NCI-H146 treated with DMSO at 0.1 percent for 48 hours (cell line): ENCODE data around the gene MEAK7.
"Not testable (repeated sequence)": the region's sequence is repeated elsewhere in the genome, so short reads cannot be mapped to it uniquely, and the experiment has no call there.

Source experiments
- DNase-seq: peaks from one replicate; lab custom pipeline; 2025; ENCODE audit not compliant: unreplicated experiment; lab: John Stamatoyannopoulos, UW

Gene MEAK7

DNA sequence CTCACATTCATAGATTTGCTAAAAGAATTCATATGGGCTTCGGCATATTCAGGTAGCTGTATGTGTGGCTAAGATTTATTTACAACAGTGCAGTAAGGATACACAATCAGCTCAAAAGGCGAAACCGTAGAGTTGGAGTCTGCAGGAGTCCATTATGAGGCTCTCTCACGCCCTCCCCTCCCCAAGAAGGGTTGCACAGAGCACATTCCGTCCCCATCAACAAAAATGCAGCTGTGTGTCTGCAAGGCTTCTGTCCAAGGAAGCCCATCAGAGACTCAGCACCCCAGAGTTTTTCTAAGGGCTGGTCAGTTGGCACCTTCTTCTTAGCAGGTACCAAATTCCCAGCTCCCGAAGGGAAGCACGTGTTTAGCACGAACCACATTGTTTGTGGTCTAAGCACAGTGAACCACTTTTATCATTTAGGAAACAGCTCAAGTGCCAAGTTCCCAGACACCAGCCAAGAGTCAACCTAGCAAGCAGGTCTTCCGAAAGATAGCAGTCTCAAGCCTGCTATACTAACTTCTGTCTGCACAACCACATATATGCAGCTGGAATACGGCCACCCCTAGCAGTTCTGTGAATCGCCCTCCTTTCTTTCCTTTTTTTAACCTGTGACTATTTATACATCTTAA, 28.5 kb upstream of the MEAK7 start:
- DNase-seq = no peak

DNA sequence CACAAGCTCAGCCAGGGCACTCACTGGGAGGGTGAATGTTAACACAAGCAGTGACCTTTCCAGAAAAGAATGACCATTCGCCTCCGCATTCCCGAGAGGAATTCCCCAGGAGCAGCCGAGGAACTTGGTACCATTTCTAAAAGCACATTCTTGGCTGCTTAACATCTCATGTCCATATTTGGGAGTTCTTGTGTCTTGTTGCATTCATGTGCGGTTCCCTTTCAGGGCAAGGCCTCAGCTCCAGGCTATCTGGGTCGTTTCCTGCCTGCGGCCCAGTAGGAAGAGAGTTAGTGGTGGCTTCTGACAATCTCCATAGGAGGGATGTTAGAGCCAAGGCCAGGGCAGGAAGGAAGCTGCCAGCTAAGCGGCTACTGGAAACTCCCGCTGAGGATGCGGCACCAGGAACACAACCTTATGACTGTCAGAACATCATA, 27.8 kb upstream of the MEAK7 start:
- DNase-seq = no peak

DNA sequence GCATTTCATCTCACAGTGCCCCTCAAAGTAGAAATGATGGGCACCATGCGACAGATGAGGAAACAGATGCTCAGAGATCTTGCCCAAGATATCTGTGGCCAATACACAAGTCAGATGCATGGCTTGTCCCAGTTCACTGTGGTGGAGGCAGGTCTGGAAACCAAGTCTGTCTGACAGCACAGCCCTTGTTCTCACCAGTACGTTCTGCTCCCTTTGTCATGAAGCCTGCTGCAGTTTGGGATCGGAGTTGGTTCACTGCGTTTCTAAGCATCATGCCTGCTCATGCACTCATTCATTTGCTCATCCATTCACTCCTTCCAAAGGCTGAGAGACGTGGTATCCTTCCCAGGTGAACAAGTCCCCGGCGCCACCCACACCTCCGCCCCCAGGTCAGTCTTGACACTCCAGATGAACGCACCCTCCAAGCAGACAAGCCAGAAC, 27.2 kb upstream of the MEAK7 start:
- no peak for DNase-seq

DNA sequence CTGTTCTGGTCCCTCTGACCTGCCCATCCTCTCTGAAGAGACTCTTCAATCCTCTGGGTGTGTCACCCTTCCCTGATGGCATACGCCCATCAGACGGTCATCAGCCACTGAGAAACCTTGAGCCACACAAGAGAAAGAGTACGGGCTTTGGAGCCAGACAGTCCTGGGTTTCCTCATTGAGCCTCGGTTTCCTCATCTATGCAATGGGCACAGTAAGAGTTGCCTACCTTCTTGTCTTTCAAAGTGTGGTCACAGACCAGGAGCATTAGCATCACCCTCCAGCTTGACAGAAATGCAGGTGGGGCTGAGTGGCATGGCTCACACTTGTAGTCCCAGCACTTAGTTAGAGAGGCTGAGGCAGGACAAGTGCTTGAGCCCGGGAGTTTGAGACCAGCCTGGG, 26.1 kb upstream of the MEAK7 start:
- no peak for DNase-seq

DNA sequence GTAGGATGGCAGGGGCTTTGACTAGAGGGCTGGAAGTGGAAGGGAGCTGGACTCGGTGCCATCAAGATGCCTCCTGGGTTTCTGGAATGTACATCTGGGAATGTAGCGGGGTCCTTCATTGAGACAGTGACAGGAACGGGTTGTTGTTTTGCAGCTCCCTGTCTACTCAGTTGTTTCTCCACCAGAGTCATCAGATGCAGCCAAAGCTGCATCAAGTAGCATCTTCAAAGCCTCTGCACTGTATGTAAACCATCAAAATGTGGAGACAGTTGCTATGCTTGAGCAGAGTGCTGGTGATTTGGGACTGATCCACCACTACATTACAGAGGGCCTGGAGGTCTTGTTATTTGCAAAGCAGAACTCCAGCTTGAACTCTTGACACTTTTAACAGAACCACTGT, 25.1 kb upstream of the MEAK7 start:
- DNase-seq = no peak

DNA sequence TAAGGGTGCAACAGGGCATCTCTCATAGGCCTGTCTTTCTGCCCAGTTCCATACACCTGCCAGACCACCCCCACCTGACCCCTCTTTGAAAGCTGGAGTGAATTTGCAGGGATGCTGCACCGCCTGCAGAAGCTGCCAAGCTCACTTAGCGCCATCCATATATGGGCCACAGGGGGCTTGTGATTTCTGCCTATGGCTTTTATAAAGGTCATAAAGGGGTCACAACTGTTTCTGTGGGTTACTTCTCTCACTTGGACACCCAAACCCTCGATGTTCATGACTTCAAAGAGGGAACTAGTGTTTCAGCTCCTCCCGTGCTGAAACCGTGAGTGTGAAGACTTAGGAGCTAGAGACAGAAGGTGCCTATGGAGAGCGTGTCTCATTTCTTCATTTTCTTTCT, 23.9 kb upstream of the MEAK7 start:
- no peak for DNase-seq

DNA sequence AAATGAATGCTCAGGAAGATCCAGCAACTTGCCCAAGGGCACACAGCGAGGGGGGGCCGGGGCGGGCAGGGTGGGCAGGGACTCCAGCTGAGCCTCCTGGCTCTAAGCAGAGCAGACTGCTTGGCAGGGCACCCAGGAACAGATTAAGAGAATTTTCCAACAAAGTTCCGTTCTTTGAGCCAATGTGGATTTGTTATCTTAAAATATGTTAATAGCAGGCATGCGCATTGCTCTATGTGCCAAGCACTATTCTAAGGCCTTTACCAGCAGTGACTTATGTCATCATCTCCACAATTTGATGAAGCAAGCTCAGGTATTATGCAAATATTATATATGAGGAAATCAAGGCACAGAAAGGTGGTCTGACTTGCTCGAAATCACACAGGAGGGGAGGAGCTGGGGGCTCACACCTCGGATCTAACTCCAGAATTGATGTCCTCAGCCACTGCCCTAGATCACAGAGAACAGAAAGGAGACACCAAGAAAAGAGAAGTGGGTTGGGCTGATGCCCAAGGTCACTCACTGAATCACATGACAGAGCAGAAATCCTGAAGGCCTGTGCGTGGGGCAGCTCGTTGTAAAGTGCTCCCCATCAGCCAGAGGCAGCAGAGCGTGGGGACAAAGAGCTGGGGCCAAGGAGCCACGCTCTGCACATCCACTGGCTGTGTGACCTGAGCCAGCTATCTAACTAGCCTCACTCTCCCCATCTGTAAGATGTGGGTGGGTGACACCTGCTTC, 23.2 kb upstream of the MEAK7 start:
- no peak for DNase-seq

DNA sequence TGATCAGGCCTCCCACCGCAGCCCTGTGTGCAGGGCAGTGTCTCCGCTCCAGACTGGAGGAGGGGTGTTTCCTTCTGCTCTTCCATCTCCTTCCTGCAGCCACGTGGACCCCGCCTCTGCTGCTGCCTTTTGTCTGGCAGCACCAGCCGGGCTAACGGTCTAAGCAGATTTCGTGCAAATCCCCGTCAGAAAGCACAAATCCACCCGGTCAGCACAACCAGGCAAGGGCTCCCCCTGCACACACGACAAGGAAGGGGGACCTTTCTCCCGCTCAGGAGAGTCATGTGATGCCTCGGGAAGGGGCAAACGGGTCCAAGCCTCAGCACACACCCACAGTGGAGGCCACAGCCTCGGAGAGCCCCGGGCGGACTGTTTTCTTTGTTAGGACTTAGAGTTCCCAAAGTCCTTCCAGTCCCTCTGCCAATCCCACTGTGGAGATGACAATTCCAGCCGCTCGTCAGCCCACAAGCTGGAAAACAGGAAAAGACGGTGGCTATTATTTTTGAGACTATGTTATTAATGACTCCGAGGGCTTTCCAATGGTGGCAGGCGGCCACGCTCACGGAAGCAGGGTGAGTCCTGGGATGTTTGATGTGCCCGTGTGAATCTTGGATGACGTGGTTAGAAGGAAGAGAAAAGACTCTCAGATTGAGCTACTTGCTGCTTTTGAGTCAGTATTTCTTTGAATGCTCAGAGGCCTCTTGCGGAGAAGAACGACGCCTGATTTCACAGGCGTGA, 22.5 kb upstream of the MEAK7 start:
- no peak for DNase-seq

DNA sequence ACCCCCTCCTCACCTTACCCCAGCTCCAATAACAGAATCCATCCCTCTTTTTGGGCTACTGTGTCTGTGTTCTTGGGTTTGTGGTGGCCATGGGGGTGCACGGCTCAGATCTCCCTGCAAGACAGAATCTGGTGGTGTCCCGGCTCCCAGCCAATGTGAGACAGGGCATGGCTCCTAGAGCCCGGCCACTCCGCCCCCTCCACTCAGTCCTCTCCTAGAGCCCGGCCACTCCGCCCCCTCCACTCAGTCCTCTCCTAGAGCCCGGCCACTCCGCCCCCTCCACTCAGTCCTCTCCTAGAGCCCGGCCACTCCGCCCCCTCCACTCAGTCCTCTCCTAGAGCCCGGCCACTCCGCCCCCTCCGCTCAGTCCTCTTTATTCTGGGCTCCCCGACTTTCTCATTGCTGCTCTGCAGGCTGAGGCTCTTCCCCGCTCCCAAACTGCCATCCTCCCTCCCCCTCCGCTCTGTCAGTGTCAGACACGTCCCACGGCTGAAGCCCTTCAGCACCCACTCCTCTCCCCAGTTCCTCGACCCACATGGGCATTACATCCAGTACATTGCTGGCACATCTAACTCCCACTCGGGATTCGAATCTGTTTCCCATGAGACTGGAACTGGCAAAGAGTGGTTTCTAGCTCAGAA, 20.6 kb upstream of the MEAK7 start:
- not testable (repeated sequence) for DNase-seq

DNA sequence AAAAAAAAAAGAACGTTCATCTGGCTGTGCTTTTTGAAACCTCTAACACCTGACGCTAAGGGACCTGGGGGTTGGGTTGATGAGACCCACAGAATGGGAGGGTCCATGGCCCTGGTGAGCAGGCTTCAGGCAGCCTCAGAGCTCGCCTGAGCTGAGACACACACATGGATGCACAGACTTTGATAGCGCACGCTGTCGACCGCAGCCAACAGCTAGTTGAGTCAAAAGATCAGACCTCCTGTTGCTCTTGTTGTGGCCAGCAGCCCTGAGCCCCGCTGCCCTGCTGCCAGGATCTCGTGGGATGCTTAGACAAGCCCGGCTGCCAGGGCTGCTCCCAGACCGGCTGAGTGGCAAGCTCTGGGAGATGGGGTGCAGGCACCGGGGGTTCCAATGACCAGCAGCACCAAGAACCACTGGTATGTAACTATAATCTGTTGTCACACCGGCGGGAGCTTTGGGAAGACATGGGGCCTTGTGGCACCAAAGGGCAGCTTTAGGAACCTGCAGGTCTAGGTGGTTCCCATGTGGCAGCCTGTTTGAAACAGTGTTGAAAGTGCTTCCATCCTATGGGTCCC, 20.0 kb upstream of the MEAK7 start:
- DNase-seq = no peak

DNA sequence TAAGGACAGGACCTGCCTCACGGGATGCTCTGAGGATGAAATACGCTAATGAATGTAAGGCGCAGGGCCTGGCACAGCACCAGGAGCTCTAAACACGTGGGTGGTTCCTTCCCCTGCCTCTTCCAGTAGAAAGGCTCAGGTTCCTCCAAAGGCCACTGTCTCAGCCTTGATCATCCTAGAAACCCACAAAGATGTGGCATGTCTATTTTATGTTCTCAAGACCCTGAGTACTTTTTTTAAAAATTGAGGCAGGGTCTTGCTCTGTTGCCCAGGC, 17.0 kb upstream of the MEAK7 start:
- DNase-seq = no peak

DNA sequence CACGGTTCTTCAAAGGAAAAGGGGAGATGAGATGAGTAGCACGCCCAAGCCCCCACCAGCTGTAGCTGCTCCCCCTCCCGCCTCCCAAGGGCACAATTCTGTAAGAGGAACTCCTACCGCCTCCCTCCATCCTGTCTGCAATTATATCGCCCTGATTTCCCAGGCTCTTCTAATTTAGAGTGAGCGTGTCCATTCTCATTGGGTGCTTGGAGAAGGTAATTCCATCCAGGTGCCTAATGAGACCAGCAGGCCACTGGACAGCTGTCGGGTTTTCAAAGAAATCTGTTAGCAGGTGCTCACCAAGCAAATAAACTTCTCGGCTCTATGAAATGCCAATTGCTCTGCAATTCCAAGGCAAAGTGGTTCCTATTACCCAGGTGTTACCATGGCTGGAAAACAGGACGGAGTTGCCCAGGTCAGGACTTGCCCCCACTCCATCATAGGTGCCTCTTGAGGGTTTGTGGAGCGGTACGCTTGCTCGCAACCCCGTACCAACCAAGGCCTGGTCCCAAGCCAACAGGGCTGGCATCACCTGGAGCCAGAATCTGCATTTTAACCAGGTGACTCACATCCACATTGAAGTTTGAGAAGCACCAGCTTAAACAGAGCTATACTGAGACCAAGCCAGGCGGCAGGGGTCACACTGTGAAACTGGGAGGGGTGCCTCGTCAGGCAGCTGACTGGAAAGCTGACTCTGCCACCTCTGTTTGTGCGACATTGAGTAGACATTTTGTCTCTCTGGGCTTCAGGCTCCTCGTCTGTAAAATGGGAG, 16.5 kb upstream of the MEAK7 start:
- DNase-seq = peak; percentile 94

DNA sequence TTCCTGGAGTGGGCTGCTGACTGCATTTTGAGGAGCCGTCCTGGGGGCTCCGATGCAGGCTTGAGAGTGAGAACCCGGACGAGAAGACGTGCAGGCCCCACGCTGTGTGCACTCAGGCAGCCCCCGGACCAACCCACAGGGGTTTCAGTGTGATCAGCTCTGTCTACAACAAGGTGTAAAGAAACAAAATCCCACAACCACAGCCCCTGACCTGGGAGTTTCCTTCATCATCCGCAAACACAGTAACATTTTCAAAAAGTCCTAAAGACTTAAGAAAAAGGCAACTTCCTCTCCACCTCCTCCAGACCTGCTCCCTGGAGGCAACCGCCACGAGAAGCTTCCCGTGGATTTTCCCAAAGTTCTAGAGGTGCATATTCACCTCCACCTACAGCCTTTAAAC, 15.4 kb upstream of the MEAK7 start:
- no peak for DNase-seq

DNA sequence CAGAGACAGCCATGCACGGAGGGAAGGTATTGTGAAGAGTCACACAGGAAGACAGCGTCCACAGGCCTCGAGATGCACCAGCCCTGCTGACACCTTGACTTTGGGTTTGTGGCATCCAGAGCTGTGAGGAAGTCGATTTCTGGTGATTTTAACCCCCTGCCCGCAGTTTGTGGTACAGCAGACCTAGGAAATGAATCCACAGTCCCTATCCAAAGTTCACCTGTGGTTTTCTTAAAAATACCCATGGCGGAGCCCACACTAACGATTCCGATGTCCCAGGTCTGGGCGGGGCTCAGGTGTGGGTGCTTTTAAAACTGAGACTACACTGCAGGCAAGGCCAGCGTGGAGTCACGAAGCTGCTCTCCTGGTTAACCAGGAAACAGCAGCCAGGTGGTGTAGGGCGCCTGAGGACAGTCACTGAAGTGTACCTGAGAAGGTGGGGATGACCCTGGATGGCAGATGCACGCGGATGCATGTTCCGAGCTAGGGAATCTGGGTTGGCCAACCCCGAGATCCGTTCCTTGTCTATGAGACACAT, 14.4 kb upstream of the MEAK7 start:
- peak; percentile 43 for DNase-seq

DNA sequence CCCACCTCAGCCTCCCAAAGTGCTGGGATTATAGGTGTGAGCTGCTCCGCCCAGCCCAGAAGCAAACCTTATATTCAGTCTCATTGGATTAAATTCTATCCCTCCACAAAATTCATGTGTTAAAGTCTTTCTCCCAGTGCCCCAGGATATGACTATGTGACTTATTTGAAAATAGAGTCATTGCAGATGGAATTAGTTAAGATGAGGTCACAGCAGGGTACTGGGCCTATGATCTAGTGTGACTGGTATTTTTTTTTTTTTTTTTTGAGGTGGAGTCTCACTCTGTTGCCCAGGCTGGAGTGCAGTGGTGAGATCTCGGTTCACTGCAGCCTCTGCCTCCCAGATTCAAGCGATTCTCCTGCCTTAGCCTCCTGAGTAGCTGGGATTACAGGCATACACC, 13.8 kb upstream of the MEAK7 start:
- DNase-seq = not testable (repeated sequence)

DNA sequence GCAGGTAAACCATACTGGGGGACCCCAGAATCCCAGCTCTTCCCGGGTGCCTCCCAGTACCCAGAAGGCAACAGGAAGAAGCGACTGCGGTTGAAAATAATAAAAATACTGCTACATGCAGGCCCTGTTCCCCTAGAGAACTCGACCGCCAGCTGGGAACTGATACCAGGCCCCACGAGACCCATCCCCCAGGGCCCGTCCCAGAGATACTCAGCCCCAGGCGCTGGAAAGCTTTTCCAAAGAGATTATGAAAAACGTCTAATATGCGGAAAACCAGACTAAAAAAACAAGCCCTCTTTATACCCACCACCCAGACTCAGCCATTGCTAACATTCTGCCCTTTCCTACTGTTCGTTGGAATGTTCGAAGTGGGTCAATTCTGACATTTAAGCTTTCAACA, 12.9 kb upstream of the MEAK7 start:
- DNase-seq = no peak

DNA sequence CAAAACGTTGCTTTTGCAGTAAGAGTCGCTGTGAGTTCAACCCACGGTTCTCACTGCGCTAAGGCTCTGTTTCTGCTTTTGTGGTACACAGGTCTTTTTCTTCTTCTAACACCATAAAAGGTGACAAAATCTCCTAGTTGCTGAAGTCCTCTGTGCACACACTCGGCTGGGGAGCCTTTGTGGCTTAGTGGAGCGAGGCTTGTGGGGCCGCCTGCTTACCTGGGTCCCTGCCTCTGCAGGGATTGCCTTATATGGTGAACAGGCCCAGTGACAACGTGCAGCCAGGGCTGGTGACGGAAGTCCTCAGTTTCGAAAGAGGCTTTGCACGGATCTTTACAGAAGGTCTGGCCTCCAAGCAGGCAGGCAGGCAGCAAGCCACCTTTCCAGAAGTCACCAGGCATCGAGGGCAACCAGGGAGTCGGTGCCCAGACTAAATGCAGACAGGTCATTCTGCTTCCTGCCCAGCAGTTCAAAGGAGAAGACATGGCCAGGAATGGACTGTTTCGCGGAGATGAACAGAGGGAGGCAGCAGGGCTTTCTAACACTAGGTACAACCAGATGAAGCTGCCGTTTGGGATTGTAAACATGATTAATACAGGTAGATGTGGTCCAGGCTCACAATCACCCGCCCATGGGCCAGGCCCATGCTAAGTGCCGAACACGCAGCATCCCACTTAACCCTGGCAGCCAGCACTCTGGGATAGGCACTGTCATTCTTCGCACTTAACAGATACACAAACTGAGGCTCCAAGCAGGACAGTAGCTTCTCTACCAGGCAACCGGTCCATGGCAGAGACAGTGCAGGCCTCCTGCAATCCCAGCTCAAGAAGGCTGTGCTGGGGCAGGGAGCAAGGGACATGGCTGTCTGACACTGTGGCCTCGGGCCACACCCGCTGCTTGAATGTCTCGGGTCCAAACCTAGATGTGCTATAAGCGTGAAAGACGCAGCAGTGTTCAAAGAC, 10.7 kb upstream of the MEAK7 start:
- no peak for DNase-seq

DNA sequence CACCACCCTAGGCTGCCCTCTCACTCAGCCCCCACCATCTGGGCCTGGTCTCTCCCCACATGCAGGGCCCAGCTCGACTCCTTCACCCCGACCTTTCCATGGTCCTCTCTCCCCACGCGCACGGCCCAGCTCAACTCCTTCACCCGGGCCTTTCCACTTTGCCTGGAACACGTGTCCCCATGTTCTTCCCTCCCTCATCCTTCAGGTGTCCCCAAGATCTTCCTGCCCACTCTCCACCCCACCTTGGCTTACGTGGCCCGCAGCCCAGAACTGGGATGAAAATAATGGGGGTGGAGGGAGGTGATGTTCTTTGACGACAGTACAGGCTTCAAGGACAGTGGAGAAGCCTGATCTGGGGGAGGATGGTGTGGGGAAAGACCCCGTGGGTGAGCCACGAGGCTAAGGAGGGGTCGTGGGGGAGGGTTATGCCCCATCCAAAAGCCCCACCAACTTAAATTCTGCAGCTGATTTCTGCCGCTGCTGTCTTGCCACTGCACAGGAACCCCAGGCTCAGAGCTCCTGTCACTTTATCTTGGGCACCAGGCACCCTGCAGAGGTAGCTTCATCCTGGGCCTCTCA, 9.9 kb upstream of the MEAK7 start:
- DNase-seq = no peak

DNA sequence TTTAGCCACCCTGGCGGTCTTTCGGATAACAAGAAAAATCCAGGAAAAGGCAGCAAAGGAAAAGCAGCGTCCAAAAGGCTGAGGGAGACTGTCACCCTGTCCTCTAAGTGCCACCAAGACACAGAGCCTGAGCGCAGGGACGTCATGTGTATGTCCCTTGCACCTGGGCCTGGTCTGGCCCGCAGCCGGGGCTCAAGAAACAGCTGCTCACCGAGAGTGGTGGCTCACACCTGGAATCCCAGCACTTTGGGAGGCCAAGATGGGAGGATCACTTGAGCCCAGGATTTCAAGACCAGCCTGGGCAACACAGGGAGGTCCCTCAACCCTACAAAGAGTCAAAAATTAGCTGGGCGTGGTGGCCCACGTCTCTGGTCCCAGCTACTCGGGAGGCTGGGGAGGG, 9.2 kb upstream of the MEAK7 start:
- no peak for DNase-seq
